HG02588 (cell line): Measurements from ENCODE around the gene CHERP.
"Not testable (repeated sequence)": the region's sequence is repeated elsewhere in the genome, so short reads cannot be mapped to it uniquely, and the experiment has no call there.

Experiments
- ATAC-seq: cut with Tn5 transposase; IDR thresholded peaks from one replicate; pipeline ENCODE4 v1.9.1; 2021; ENCODE audit warnings: mild to moderate bottlenecking, moderate library complexity; ENCODE audit not compliant: unreplicated experiment

The CHERP gene

DNA sequence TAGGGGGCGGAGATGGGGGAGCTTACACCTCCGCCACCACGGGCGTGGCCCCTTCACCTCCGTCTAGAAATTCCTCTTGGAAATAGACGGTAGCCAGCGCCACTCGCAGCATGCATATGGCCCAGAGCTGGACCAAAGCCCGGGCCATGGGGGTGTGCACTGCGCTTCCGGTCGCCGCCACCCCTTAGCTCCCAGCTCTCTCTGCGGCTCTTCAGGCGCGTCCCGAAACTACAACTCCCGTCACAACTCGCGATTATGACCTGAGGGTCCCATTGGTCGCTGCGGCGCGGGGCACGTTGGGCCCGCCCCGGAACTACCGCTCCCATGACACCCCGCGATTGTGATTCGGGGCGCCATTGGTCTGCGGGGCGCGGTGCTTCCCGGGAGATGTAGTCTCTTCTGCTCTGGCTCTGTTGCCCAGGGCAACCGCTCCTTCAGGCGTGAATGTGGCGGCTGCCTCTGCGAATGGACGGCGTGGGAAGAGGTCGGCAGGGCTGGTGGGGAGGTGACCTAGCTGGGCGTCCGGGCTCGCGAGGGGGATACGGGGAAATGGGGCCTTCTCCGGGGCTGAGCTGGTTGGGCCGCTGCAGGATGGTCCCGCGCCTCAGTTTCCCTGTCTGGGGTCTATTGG, 46.1 kb downstream of the CHERP start, which contains the start of the genes C19orf44 and CALR3:
TSS of gene C19orf44 (plus strand) at position 413 of the 631 bp plus-strand sequence. CDS start 4,399 bp downstream, outside the sequence.
TSS of gene CALR3 (minus strand) at position 186 of the 631 bp plus-strand sequence. CDS start at position 148, 38 bp downstream.
- peak; percentile 97 for ATAC-seq

- not testable (repeated sequence) for ATAC-seq
These were observed 55.8 kb downstream of the CHERP start for GRCh38 chr19:16486476-16486875.

DNA sequence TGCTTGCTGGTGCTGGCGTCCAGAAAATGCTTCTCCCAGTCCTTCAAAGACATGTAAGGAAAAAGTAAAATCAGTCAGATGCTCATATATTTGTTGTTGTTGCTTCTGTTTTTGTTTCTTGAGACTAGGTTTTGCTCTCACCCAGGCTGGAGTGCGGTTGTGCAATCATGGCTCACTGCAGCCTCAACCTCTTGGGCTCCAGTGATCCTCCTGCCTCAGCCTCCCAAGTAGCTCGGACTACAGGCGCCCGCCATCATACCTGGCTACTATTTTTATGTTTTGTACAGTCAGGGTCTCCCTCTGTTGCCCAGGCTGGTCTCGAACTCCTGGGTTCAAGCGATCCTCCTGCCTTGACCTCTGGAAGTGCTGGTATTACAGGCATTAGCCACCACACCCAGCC, 59.5 kb downstream of the CHERP start:
- ATAC-seq, result no peak

DNA sequence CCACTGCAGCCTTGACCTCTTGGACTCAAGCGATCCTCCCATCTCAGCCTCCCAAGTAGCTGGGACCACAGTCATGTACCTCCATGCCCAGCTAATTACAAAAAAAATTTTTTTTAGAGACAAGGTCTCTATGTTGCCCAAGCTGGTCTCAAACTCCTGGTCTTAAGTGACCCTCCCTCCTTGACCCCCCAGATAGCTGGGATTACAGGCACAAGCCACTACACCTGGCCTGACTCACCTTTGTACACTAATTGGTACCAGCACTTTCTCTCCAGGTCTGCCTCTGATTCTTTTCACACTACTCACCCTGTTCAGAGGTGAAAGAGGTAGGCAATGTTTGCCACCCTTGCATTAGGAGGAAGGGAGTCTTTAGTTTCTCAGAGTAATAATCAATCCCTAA, 64.9 kb downstream of the CHERP start:
- ATAC-seq, result no peak

DNA sequence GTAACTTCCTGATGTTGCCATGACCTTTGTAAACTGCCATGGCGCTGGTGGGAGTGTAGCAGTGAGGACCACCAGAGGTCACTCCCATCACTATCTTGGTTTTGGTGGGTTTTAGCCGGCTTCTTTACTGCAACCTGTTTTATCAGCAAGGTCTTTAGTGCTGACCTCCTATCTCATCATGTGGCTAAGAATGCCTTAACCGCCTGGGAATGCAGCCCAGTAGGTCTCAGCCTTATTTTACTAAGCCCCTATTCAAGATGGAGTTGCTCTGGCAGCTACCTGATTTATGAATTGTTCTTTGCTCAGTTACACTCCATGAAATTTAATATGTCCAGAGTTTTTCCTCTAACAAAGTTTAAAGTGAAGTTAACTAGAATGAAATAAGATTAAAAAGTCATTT, 65.8 kb downstream of the CHERP start:
- ATAC-seq, result no peak

GRCh38 chr19:16473875-16474392, 68.3 kb downstream of the CHERP start:
- no peak for ATAC-seq

- ATAC-seq, result no peak
These were observed 69.2 kb downstream of the CHERP start for GRCh38 chr19:16472992-16473391.

- not testable (repeated sequence) for ATAC-seq
These were observed 69.7 kb downstream of the CHERP start for GRCh38 chr19:16472559-16472899.

DNA sequence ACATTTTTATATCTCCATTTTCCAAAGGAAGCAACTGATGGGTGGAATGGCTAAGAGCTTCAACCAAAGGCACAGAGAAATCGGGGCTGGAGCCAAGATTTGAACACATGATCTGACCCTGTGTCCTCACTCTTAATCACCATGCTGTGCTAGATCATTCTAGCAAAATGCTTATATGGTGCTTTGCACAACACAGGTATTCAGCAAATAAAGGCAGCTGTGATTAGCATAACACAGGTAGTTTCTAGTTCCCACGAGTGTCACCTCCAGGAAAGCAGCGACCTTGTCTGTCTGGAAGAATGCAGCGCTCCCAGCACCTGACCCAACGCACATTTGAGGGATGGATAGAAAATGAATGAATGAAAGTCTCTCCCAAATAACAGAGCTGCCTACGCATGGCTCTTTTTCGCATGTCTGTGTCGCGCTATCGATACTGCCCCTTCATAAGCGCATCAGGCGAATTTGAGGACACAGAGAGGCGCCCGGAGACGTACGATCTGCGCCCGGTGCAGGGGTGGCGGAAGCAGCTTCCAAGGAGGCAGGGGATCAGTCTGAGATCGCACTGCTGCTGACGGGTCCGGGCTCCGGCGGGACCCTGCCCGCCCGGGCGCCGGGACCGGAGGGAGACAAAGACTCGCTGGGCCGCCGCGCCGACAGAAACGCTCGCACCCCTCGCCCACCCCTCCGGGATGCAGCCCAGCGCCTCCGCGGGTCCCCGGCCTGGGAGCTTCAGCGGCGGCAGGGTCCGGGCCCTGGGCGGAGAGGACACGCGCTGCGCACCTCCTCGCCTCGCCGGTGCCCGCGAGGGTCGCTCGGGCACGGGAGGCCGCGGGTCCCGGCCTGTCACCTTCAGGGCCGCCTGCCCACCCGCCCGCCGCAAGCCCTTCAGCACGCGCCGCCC, 71.1 kb downstream of the CHERP start:
- ATAC-seq, result peak; percentile 16

DNA sequence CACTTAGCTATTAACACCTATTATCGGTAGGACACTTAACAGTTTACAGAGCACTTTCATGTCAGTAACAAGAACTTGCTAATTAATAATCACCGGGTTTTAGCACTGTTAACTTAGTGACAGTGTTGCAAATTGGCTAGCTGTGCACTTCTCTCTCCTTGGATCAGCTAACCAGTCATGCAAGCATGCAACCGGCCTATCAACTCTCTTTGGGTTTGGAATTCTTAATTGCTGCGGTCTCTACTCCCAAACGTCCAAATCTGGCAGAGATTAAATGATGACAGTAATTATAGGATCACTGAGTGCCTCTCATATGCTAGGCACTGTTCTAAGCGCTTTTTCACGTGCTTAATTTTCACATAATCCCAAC, 71.7 kb downstream of the CHERP start:
- ATAC-seq, result no peak
